ENCODE measurements around the gene TAL1. TPM values are rescaled to one million over a fixed set of nuclear protein-coding genes. Genes with fewer than 3 reads are reported as not detected.
A peak's percentile ranks its signal among the peaks of the same experiment; 100 is the strongest.
"Not testable (repeated sequence)": the region's sequence is repeated elsewhere in the genome, so short reads cannot be mapped to it uniquely, and the experiment has no call there.

TAL1 gene
- 10 to 100 TPM in 3 of 4 donors, 1 to 10 TPM in 1; 3.9 to 14.9 (median 12.8) TPM for total RNA-seq

DNA sequence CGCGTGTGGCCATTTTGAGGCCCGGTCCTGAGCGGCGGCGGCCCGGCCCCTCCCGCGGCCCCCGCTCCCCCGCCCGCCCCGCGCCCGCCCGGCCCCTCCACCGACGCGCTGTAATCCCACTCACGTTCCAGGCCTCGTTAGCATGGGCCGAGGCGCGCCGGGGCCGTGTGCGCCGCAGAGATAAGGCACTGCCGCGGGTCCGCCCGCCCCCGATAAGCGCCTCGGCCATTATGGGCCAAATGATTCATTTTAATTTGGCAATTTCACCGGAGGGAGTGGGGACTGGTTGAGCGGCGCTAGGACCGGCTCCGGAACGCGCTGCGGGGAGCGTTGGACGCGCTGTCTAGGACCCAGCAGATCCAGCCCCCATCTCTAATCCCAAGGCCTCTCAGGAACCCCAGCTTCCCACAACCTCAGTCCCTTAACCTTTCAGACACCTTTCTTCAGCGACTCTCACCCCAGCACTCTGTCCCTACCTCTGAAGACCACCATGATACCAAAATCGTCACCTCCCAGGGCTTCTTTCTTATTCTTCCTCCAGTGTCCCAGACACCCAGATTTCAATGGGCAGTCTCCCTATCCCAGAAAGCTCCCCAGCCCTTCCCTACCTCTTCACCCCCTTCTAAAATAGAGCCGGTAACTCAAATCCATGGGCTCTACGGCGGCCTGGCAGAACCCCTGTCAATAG, at the start of gene TAL1:
Gene TAL1, minus strand, starts transcription at position 39 of the 688 bp plus-strand sequence. CDS start 6,337 bp downstream, outside the sequence.
- no peak for DNase-seq
- 18 to 19% methylated on average over 18 to 20 of the region's 51 CpGs for WGBS, 2 donors
- Histone ChIP-seq H3K9me3 (no peaks in the 10 kb centered on the region), H3K4me3 (replicated peaks in 1 of 3) (peak within 1 kb of the TSS in 1 of 3 donors; percentile 22), H3K27me3 (peaks cover 36% of the 10 kb centered on the region), H3K27ac (peak within 1 kb of the TSS; percentile 53 to 68 (median 59)), H3K36me3 (no peaks in the 10 kb centered on the region), H3K4me1 (peaks cover 11 to 17% of the 10 kb centered on the region in 2 donors)
- TF ChIP-seq, protein P1, sequence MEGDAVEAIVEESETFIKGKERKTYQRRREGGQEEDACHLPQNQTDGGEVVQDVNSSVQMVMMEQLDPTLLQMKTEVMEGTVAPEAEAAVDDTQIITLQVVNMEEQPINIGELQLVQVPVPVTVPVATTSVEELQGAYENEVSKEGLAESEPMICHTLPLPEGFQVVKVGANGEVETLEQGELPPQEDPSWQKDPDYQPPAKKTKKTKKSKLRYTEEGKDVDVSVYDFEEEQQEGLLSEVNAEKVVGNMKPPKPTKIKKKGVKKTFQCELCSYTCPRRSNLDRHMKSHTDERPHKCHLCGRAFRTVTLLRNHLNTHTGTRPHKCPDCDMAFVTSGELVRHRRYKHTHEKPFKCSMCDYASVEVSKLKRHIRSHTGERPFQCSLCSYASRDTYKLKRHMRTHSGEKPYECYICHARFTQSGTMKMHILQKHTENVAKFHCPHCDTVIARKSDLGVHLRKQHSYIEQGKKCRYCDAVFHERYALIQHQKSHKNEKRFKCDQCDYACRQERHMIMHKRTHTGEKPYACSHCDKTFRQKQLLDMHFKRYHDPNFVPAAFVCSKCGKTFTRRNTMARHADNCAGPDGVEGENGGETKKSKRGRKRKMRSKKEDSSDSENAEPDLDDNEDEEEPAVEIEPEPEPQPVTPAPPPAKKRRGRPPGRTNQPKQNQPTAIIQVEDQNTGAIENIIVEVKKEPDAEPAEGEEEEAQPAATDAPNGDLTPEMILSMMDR (IDR thresholded peaks at IDR 0.05), result no peak
- intact Hi-C loops (cut with DNase I), result no loop called here

DNA sequence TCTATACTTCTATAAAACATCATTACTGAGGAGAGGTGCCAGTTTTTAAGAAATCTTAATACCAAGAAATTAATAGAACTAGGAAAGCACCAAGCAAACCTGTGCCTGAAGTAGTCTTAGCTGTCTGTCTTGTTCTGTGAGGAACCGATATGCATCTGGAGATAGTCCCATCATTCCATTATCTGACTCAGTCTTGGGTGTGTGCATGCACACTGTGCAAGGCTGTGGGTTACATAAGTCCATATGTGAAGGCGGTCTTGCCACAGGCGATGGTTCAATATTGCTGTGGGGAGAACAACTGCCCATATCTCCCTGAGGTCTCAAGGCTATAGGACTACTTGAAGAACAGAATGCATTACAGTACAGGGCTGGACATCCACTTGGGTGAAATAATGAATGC, 48.1 kb upstream of the TAL1 start:
- no peaks in the 10 kb centered on the region for H3K9me3 ChIP-seq
- no peaks in the 10 kb centered on the region for H3K27me3 ChIP-seq
- H3K4me1 ChIP-seq, result no peaks in the 10 kb centered on the region
- TF ChIP-seq POLR2A (IDR thresholded peaks at IDR 0.05), result no peak
- TF ChIP-seq, protein P1 (IDR thresholded peaks at IDR 0.05), result no peak
- H3K27ac ChIP-seq, result no peak overlapping the region
- intact Hi-C loops (cut with DNase I), result no loop called here
- 92 to 100% methylated on average over 3 of the region's 3 CpGs for WGBS, 2 donors
- no peak overlapping the region for H3K4me3 ChIP-seq (replicated peaks in 1 of 3)
- no peaks in the 10 kb centered on the region for H3K36me3 ChIP-seq
- DNase-seq, result no peak

DNA sequence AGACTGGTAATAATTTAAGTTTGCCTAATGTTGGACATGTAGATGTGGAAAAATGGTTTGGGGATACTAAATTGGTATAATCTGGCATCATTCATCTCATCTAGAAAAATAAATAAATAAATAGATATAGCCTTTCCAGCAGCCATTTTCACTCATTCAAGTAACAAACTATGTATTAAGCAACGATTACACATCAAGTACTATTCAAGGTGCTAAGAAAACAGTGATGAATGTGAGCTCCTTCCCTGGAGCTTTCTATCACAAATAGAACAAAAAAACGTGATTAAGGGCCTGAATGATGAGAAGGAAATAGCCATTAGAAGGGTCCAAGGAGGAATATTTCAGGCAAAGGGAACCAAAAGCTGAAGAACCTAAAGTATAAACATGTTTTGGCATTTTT, 44.8 kb upstream of the TAL1 start:
- H3K27ac ChIP-seq, result no peak overlapping the region
- WGBS, 2 donors, result 74 to 76% methylated on average over 2 of the region's 2 CpGs
- H3K9me3 ChIP-seq, result no peaks in the 10 kb centered on the region
- no peak overlapping the region for H3K4me3 ChIP-seq (replicated peaks in 1 of 3)
- no peaks in the 10 kb centered on the region for H3K36me3 ChIP-seq
- no peaks in the 10 kb centered on the region for H3K27me3 ChIP-seq
- DNase-seq, result no peak
- TF ChIP-seq, protein P1 (IDR thresholded peaks at IDR 0.05), result no peak
- TF ChIP-seq POLR2A (IDR thresholded peaks at IDR 0.05), result no peak
- intact Hi-C loops (cut with DNase I), result no loop called here
- no peaks in the 10 kb centered on the region for H3K4me1 ChIP-seq

DNA sequence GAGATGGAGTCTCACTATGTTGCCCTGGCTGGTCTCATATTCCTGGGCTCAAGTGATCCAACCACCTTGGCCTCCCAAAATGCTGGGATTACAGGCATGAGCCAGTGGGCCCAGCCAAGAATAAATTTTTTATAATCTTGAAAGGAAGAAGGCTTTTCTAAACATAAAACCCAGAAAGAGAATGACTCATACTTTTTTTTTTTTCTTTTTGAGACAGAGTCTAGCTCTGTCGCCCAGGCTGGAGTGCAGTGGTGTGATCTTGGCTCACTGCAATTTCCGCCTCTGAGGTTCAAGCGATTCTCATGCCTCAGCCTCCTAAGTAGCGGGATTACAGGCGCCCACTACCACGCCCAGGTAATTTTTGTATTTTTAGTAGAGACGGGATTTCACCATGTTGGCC, 43.8 kb upstream of the TAL1 start:
- WGBS, 2 donors, result 97% methylated on average over 7 of the region's 7 CpGs
- H3K9me3 ChIP-seq; H3K36me3 ChIP-seq; H3K4me1 ChIP-seq; H3K27ac ChIP-seq; DNase-seq; H3K4me3 ChIP-seq (replicated peaks in 1 of 3); intact Hi-C loops (cut with DNase I); H3K27me3 ChIP-seq: not testable (repeated sequence)

DNA sequence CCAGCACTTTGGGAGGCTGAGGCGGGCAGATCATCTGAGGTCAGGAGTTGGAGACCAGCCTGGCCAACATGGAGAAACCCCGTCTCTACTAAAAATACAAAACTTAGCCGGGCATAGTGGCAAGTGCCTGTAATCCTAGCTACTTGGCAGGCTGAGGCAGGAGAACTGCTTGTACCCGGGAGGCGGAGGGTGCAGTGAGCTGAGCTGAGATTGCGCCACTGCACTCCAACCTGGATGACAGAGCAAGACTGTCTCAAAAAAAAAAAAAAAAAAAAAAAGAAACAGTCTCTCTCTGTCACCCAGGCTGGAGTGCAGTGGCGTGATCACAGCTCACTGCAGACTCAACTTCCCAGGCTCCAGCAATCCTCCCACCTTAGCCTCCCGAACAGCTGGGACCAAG, 33.5 kb upstream of the TAL1 start:
- DNase-seq; H3K27ac ChIP-seq; H3K9me3 ChIP-seq; intact Hi-C loops (cut with DNase I); H3K4me3 ChIP-seq (replicated peaks in 1 of 3); H3K36me3 ChIP-seq; H3K4me1 ChIP-seq; H3K27me3 ChIP-seq: not testable (repeated sequence)
- WGBS, 2 donors, result 89% methylated on average over 8 of the region's 8 CpGs

DNA sequence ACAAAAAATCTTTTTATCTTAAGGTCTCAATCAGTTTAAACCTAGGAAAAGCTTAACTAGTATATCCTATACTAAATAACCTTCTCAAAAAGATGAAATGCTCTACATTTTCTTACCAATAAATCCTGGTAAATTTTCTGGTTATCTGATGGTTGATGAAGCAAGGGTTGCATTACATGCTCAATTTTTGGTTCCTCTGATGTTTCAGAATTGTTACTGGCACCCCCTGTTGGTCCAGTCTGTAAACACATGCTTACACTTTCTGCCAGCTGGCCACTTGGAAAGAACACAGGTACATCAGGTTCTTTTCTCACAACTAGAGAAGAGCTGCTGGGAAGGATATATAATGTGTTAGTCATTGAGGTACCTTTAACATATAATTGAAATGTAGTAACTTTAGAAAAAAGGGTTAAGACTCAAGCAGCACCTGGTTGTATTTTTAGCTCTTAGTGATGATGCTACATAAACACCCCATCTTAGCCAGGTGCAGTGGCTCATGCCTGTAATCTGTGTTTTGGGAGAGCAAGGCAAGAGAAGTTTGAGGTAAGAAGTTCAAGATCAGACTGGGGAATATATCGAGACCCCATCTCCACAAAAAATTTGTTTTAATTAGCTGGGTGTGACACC, 30.9 kb upstream of the TAL1 start:
- Histone ChIP-seq H3K27me3 (no peaks in the 10 kb centered on the region), H3K9me3 (no peaks in the 10 kb centered on the region), H3K36me3 (no peaks in the 10 kb centered on the region), H3K4me3 (replicated peaks in 1 of 3) (no peak overlapping the region), H3K27ac (no peak overlapping the region), H3K4me1 (no peaks in the 10 kb centered on the region)
- WGBS, 2 donors, result 94 to 100% methylated on average over 1 of the region's 1 CpG
- intact Hi-C loops (cut with DNase I), result no loop called here
- TF ChIP-seq, protein P1 (IDR thresholded peaks at IDR 0.05), result peak in 5 of 6 experiments; percentile 10 to 43 (median 32)
- TF ChIP-seq POLR2A (IDR thresholded peaks at IDR 0.05), result no peak
- DNase-seq, result peak; percentile 8 to 14
